HepG2 (cell line): ENCODE results near the gene ARL14EPL. TPM values are rescaled to one million over a fixed set of nuclear protein-coding genes. Genes with fewer than 3 reads are reported as not detected.

ENCODE experiments used
- ATAC-seq: fragments of 200-7000 bp; cut with Tn5 transposase; 3 replicates; pipeline ENCODE4 v1.9.1; 2020; ENCODE audit warnings: mild to moderate bottlenecking, moderate library complexity
- BruUV-seq: library from RNA; stranded (reverse); fragments of 400-500 nt; replicated peaks from 2 replicates; lab custom pipeline; 2021; lab: Mats Ljungman, UMichigan
- CTCF ChIA-PET: fragments of 300-600 bp; formaldehyde crosslinking; extraction: SDS; loops from one replicate; lab custom pipeline; 2021; ENCODE audit warnings: low total read pairs, inconsistent platforms, low intra/inter-chr PET ratio; lab: Yijun Ruan, JAX
- POLR2A ChIA-PET: fragments of 350-600 bp; sonication (Branson Sonifier 250); formaldehyde crosslinking; loops from one replicate; lab custom pipeline; 2020; ENCODE audit warnings: antibody characterized with exemption, inconsistent platforms; lab: Yijun Ruan, JAX
- DNase-seq: peaks from one replicate; pipeline ENCODE4 v3.0.0-alpha.2; 2015; ENCODE audit warnings: low spot score
- FAIRE-seq: peaks from 3 replicates; lab custom pipeline; 2011; peaks lifted over from hg19 to GRCh38; lab: Jason Lieb, UNC
- H2AFZ ChIP-seq: one replicate; pipeline ENCODE4 v1.6.1; 2011; ENCODE audit warnings: low read length, inconsistent platforms
- H3K27ac ChIP-seq: fragments of 300-600 bp; 3 replicates; pipeline ENCODE4 v1.8.0; 2011; ENCODE audit warnings: mixed run types, mild to moderate bottlenecking, mixed read lengths, low read length, inconsistent platforms; ENCODE audit not compliant: insufficient read depth; ENCODE audit errors: extremely low read length
- H3K27me3 ChIP-seq, 2 experiments: fragments of 200-600 bp in 1 of 2; 2 replicates in 1 of 2; 3 replicates in 1 of 2; pipeline versions ENCODE4 v1.6.0 to v1.8.0; 2011; ENCODE audit warnings: low read length in 2 of 2, mild to moderate bottlenecking in 2 of 2, moderate library complexity in 2 of 2, inconsistent platforms in 1 of 2; ENCODE audit not compliant: insufficient read depth in 2 of 2, control insufficient read depth in 1 of 2
- H3K36me3 ChIP-seq, 2 experiments: fragments of 200-600 bp in 1 of 2; replicated peaks in 1 of 2; 2 replicates in 1 of 2; 3 replicates in 1 of 2; pipeline versions ENCODE4 v1.5.1 to v1.8.0; 2011; ENCODE audit warnings: low read length in 2 of 2, inconsistent platforms in 1 of 2; ENCODE audit not compliant: insufficient read depth in 2 of 2, control insufficient read depth in 1 of 2
- H3K4me1 ChIP-seq: 2 replicates; pipeline ENCODE4 v1.5.1; 2012; ENCODE audit warnings: low read length, inconsistent platforms; ENCODE audit not compliant: insufficient read depth
- H3K4me2 ChIP-seq: 2 replicates; pipeline ENCODE4 v1.6.0; 2011; ENCODE audit warnings: low read depth, low read length, inconsistent platforms
- H3K4me3 ChIP-seq, 3 experiments: fragments of 200-600 bp in 1 of 3; sonication (generic), shearing (Covaris generic) in 1 of 3; replicated peaks in 1 of 3; 2 replicates each; pipeline ENCODE4 v1.5.1; 2011 to 2016; ENCODE audit warnings: low read length in 3 of 3, inconsistent platforms in 2 of 3, low read depth in 2 of 3, mild to moderate bottlenecking in 2 of 3, control low read depth in 1 of 3, mixed read lengths in 1 of 3; ENCODE audit not compliant: insufficient read depth in 1 of 3
- H3K79me2 ChIP-seq: one replicate; pipeline ENCODE4 v1.6.1; 2011; ENCODE audit warnings: low read length, inconsistent platforms; ENCODE audit not compliant: insufficient read depth
- H3K9ac ChIP-seq: 2 replicates; pipeline ENCODE4 v1.6.0; 2011; ENCODE audit warnings: mild to moderate bottlenecking, low read depth, low read length, inconsistent platforms; ENCODE audit not compliant: insufficient read depth
- H3K9me3 ChIP-seq: 2 replicates; pipeline ENCODE4 v1.5.1; 2012; ENCODE audit warnings: mild to moderate bottlenecking, low read length
- H4K20me1 ChIP-seq: 2 replicates; pipeline ENCODE4 v1.6.0; 2011; ENCODE audit warnings: inconsistent platforms, mild to moderate bottlenecking, low read length, moderate library complexity; ENCODE audit not compliant: insufficient read depth
- ATRX ChIP-seq: sonication (generic); formaldehyde crosslinking; IDR thresholded peaks from 2 replicates; pipeline ENCODE4 v1.4.0; 2020; ENCODE audit warnings: missing genetic modification reagents, borderline replicate concordance
- DNMT3B ChIP-seq: conservative IDR thresholded peaks from 2 replicates; pipeline ENCODE4 v1.6.1; 2016; ENCODE audit warnings: missing biosample characterization, control low read depth
- FLYWCH1 ChIP-seq: sonication (generic); formaldehyde crosslinking; IDR thresholded peaks from 2 replicates; pipeline ENCODE4 v1.8.1; 2023; ENCODE audit warnings: mild to moderate bottlenecking, missing genetic modification reagents
- MED1 ChIP-seq: sonication (generic); formaldehyde crosslinking; IDR thresholded peaks from 2 replicates; pipeline ENCODE4 v1.4.0; 2020; ENCODE audit warnings: missing genetic modification reagents
- MIER2 ChIP-seq: IDR thresholded peaks from 2 replicates; pipeline ENCODE4 v1.6.1; 2016; ENCODE audit warnings: missing biosample characterization, missing genetic modification reagents
- PCBP1 ChIP-seq: fragments of 200-400 bp; formaldehyde crosslinking; IDR thresholded peaks from 2 replicates; pipeline ENCODE4 v1.6.1; 2017; ENCODE audit warnings: mild to moderate bottlenecking, low read depth, low read length, borderline replicate concordance
- PHF5A ChIP-seq: IDR thresholded peaks from one replicate; pipeline ENCODE4 v1.6.1; 2018; ENCODE audit warnings: low read depth, missing genetic modification reagents; ENCODE audit not compliant: unreplicated experiment
- POLR2AphosphoS5 ChIP-seq: IDR thresholded peaks from 2 replicates; pipeline ENCODE4 v1.6.1; 2012; ENCODE audit warnings: low read depth, low read length
- REL ChIP-seq: sonication (generic); formaldehyde crosslinking; conservative IDR thresholded peaks from 2 replicates; pipeline ENCODE4 v1.8.0; 2022; ENCODE audit warnings: mild to moderate bottlenecking, missing genetic modification reagents, moderate library complexity
- ZFY ChIP-seq: sonication (generic); formaldehyde crosslinking; IDR thresholded peaks from 2 replicates; pipeline ENCODE4 v1.4.0; 2020; ENCODE audit warnings: missing genetic modification reagents
- ZNF292 ChIP-seq: sonication (generic); formaldehyde crosslinking; IDR thresholded peaks from 2 replicates; pipeline ENCODE4 v1.8.1; 2022; ENCODE audit warnings: mild to moderate bottlenecking, low read depth, missing genetic modification reagents, borderline replicate concordance
- ZNF510 ChIP-seq: sonication (generic); formaldehyde crosslinking; IDR thresholded peaks from 2 replicates; pipeline ENCODE4 v1.4.0; 2020; ENCODE audit warnings: low read depth, mild to moderate bottlenecking, missing genetic modification reagents
- ZNF777 ChIP-seq: sonication (generic); formaldehyde crosslinking; IDR thresholded peaks from 2 replicates; pipeline ENCODE4 v1.4.0; 2020; ENCODE audit warnings: missing genetic modification reagents
- ZNF780A ChIP-seq: sonication (generic); formaldehyde crosslinking; IDR thresholded peaks from 2 replicates; pipeline ENCODE4 v1.8.0; 2022; ENCODE audit warnings: mild to moderate bottlenecking, missing genetic modification reagents, moderate library complexity
- ZNF83 ChIP-seq: sonication (generic); formaldehyde crosslinking; IDR thresholded peaks from 2 replicates; pipeline ENCODE4 v1.4.0; 2020; ENCODE audit warnings: missing genetic modification reagents, mild to moderate bottlenecking, borderline replicate concordance
- WGBS: methylation state at CpG from one replicate; pipeline ENCODE4 v1.1.6; 2017; ENCODE audit warnings: low lambda C conversion rate; 5-methylcytosine and 5-hydroxymethylcytosine counted together
- in situ Hi-C: cut with HindIII; loops from 2 replicates; pipeline ENCODE4 v1.10.0; 2017; ENCODE audit warnings: low pct_unique_long_range_greater_than_20kb; ENCODE audit not compliant: extremely low pct_ligation_motif_present
- intact Hi-C: fragments of 100-400 bp; cut with micrococcal nuclease; formaldehyde crosslinking; loops from one replicate; pipeline ENCODE4 v1.10.0; 2022; ENCODE audit not compliant: unreplicated experiment
- polyA plus RNA-seq, 8 experiments: library from polyadenylated mRNA; depleted of rRNA in 3 of 8; stranded (reverse) in 7 of 8; unstranded in 1 of 8; fragments of >200 nt; fragmentation: Illumina TruSeq in 4 of 8; extraction: Trizol in 4 of 8; gene quantifications; 2 replicates each; pipeline versions ENCODE4 v1.2.1 to v1.2.3, GENCODE V29; 2011 to 2016; ENCODE audit warnings: low read depth in 4 of 8, missing spikeins in 1 of 8, mixed read lengths in 1 of 8; ENCODE audit not compliant: insufficient read depth in 1 of 8
- total RNA-seq, 5 experiments: library from RNA; depleted of rRNA; stranded (reverse); fragments of >200 nt; fragmentation: Illumina TruSeq; extraction: Trizol; gene quantifications; 2 replicates each; pipeline ENCODE4 v1.2.3, GENCODE V29; 2016; ENCODE audit warnings: low read depth in 1 of 5
- TF ChIP-seq, protein P1 (sequence below): sonication (generic); formaldehyde crosslinking; IDR thresholded peaks from 2 replicates; pipeline ENCODE4 v1.4.0; 2020; ENCODE audit warnings: mild to moderate bottlenecking, missing genetic modification reagents
- TF ChIP-seq, protein P2 (sequence below): fragments of 450-650 bp; IDR thresholded peaks from 2 replicates; pipeline ENCODE4 v1.6.1; 2017
- TF ChIP-seq, protein P3 (sequence below): sonication (generic); formaldehyde crosslinking; IDR thresholded peaks from 2 replicates; pipeline ENCODE4 v1.5.1; 2020; ENCODE audit warnings: missing genetic modification reagents, mild to moderate bottlenecking, borderline replicate concordance

Gene ARL14EPL
- total and polyA plus RNA-seq, 2 of the 13 experiments (the other 11 are each of a cell fraction or from before 2014, with no cell fraction given), result not detected

DNA sequence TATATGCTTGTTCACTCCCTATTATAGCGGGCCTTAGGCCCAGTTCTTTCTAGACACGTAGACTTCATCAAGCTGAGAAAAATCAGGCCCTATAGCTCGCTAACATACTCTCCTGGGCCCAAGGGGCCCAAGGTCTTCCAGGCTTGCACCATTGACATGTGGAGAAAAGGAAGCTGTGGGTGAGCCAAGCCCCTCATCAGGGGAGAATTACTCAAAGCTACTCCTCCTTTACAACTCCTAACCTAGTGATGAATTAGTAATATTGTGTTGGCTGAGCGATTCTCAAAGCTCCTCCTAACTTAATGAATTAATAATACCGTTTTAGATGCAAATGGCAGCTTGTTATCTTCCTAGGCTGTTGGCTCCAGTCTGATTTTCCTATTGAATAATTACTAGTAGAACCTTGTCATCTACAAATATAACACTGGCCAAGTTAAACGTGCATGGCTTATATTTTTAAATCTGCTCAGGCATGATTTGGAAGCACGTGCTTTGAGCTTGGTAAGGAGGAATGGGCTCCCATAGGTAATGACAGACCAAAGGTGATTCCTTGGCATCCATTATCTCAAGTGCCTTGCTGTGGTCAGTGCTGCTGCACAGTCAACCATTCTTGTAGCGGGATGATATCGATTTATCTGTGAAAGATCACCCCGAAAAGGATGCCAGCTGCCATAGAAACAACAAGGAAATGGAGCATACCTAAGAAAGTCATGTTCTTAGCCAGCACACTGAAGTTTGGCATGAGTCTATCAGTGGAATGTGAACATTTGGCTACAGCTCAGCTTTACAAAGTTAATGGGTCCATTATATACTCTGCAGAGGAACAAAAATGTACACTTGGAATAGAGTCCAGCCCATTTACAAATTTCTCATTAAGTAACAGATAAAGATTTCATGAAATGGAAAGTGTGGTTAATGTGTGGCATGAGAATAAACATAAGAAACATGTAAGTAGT is 46.2 kb upstream of the ARL14EPL start:
- H3K9ac ChIP-seq, result no peak overlapping the region
- TF ChIP-seq ZNF510 (CRISPR knock-in tag), result no peak
- TF ChIP-seq, protein P1, sequence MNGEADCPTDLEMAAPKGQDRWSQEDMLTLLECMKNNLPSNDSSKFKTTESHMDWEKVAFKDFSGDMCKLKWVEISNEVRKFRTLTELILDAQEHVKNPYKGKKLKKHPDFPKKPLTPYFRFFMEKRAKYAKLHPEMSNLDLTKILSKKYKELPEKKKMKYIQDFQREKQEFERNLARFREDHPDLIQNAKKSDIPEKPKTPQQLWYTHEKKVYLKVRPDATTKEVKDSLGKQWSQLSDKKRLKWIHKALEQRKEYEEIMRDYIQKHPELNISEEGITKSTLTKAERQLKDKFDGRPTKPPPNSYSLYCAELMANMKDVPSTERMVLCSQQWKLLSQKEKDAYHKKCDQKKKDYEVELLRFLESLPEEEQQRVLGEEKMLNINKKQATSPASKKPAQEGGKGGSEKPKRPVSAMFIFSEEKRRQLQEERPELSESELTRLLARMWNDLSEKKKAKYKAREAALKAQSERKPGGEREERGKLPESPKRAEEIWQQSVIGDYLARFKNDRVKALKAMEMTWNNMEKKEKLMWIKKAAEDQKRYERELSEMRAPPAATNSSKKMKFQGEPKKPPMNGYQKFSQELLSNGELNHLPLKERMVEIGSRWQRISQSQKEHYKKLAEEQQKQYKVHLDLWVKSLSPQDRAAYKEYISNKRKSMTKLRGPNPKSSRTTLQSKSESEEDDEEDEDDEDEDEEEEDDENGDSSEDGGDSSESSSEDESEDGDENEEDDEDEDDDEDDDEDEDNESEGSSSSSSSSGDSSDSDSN (CRISPR knock-in tag), result no peak
- no peak for TF ChIP-seq ZNF777 (CRISPR knock-in tag)
- TF ChIP-seq PHF5A (CRISPR knock-in tag), result no peak
- no peak for TF ChIP-seq MED1
- no peak for TF ChIP-seq DNMT3B (CRISPR knock-in tag)
- TF ChIP-seq, protein P2, sequence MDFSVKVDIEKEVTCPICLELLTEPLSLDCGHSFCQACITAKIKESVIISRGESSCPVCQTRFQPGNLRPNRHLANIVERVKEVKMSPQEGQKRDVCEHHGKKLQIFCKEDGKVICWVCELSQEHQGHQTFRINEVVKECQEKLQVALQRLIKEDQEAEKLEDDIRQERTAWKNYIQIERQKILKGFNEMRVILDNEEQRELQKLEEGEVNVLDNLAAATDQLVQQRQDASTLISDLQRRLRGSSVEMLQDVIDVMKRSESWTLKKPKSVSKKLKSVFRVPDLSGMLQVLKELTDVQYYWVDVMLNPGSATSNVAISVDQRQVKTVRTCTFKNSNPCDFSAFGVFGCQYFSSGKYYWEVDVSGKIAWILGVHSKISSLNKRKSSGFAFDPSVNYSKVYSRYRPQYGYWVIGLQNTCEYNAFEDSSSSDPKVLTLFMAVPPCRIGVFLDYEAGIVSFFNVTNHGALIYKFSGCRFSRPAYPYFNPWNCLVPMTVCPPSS, result no peak
- no peak for TF ChIP-seq ZNF780A (CRISPR knock-in tag)
- no peak for TF ChIP-seq ZNF292 (CRISPR knock-in tag)
- TF ChIP-seq ATRX (CRISPR knock-in tag), result no peak
- TF ChIP-seq, protein P3, sequence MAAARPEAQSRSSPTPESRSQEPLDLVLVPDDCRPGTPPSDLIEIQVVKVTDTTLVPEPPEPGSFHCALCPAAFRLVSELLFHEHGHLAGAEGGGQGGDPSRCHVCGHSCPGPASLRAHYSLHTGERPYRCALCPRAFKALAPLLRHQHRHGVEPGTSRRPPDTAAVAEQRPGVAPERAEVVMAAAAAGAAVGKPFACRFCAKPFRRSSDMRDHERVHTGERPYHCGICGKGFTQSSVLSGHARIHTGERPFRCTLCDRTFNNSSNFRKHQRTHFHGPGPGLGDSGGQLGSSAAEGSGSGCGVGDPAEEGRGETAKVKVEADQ (CRISPR knock-in tag), result no peak
- no peak for TF ChIP-seq ZFY (CRISPR knock-in tag)
- no peak for TF ChIP-seq PCBP1
- TF ChIP-seq REL, result no peak
- TF ChIP-seq FLYWCH1 (CRISPR knock-in tag), result no peak
- TF ChIP-seq POLR2AphosphoS5, result no peak
- no peak for TF ChIP-seq MIER2 (CRISPR knock-in tag)
- no peak for TF ChIP-seq ZNF83 (CRISPR knock-in tag)
- TF ChIP-seq, all 625 proteins: peak for 0
- Histone ChIP-seq H4K20me1 (no peaks in the 10 kb centered on the region), H3K9me3 (no peaks in the 10 kb centered on the region), H3K4me2 (no peak overlapping the region), H3K4me1 (no peaks in the 10 kb centered on the region), H3K4me3 (no peak overlapping the region), H2AFZ (no peak overlapping the region), H3K27me3 (peaks cover 0 to 17% of the 10 kb centered on the region in 2 experiments; a peak in 2 of 5 replicates), H3K36me3 (no peaks in the 10 kb centered on the region), H3K79me2 (no peaks in the 10 kb centered on the region), H3K27ac (no peak overlapping the region)
- WGBS, result 13% methylated on average over 9 of the region's 10 CpGs
- ATAC-seq (no peak), DNase-seq (no peak), FAIRE-seq (no peak)
- intact Hi-C loops, result no loop called here
- BruUV-seq, result no TSS peak
- ChIA-PET POLR2A (no interaction called here), CTCF (no interaction called here)
- in situ Hi-C loops, result no loop called here
